Astrocyte (in vitro differentiated cells and primary cell): Measurements from ENCODE around the gene FTCD.

ENCODE experiments used
- EZH2 ChIP-seq: IDR thresholded peaks from 2 replicates; pipeline ENCODE4 v1.6.1; 2012; ENCODE audit warnings: mild to moderate bottlenecking, low read length, inconsistent platforms; ENCODE audit not compliant: insufficient read depth
- TF ChIP-seq, protein P1 (sequence below): IDR thresholded peaks from 2 replicates; pipeline ENCODE4 v1.5.1; 2011; ENCODE audit warnings: low read depth, mild to moderate bottlenecking, inconsistent platforms, low read length, moderate library complexity; ENCODE audit not compliant: insufficient read depth

DNA sequence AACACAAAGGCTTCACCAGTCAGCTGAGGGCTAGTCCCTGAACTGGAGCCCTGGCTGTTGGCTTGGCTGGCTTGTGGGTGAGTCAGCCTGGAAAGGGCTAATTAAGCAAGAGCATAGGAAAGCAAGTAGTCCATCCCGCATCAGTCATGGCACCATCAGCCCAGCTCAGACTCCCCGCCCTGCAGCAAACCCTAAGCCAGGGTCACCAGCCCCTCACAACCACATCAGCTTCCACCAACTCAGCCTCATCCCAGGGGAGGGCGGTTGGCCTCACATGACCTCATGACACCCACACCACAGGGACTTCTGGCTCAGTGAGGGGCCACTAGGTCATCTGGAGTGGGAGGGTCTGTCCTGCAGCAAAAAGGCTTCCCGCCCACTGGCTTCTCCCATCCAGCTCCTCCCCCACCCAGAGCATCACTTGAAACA is 35.9 kb upstream of the FTCD start:
- TF ChIP-seq, protein P1, sequence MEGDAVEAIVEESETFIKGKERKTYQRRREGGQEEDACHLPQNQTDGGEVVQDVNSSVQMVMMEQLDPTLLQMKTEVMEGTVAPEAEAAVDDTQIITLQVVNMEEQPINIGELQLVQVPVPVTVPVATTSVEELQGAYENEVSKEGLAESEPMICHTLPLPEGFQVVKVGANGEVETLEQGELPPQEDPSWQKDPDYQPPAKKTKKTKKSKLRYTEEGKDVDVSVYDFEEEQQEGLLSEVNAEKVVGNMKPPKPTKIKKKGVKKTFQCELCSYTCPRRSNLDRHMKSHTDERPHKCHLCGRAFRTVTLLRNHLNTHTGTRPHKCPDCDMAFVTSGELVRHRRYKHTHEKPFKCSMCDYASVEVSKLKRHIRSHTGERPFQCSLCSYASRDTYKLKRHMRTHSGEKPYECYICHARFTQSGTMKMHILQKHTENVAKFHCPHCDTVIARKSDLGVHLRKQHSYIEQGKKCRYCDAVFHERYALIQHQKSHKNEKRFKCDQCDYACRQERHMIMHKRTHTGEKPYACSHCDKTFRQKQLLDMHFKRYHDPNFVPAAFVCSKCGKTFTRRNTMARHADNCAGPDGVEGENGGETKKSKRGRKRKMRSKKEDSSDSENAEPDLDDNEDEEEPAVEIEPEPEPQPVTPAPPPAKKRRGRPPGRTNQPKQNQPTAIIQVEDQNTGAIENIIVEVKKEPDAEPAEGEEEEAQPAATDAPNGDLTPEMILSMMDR: no peak
- TF ChIP-seq EZH2: no peak
